ENCODE data around the gene IKBKE. TPM values are rescaled to one million over a fixed set of nuclear protein-coding genes. Genes with fewer than 3 reads are reported as not detected.

IKBKE gene
- total and polyA plus RNA-seq, 2 donors (not counting 3 experiments of a cell fraction or from before 2014, with no cell fraction given): 17.9 to 20.7 TPM

DNA sequence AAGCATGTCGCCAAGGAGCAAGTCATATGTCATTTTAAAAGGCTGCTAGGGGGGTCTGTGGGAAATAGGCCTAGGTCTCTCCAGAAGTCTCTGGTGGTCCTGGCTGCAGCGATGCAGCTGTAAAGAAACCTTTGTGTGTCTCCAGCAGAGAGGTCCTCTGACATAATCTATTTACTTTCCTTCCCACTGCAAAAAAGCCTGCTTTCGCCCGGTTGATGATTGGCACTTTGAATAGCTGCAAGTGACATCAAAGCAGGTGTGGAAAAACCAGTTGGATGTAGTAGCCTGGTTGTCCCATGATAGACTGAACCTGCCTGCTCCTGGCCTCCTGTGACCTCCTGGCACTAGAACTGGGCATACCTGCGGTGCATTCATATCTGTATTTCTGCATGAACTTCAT, 50.9 kb downstream of the IKBKE start:
- dilution Hi-C loops (cut with MboI; ENCODE audit: extremely low pct_ligation_motif_present, low sequenced_read_pairs): no loop called here
- no peak overlapping the region for H3K4me2 ChIP-seq (ENCODE audit: insufficient read depth, low read length)
- no peaks in the 10 kb centered on the region for H3K9me3 ChIP-seq (replicated peaks; ENCODE audit: control insufficient read depth, insufficient read depth, low read length)
- FAIRE-seq (no peak), DNase-seq (ENCODE audit: low read depth, low spot score) (no peak)
- H3K27ac ChIP-seq (ENCODE audit: insufficient read depth, low read depth, low read length): no peak overlapping the region
- TF ChIP-seq JUN (IDR thresholded peaks at IDR 0.05; ENCODE audit: borderline replicate concordance, insufficient read depth, insufficient read length, low read depth) (no peak), EZH2 (IDR thresholded peaks at IDR 0.05; ENCODE audit: borderline replicate concordance, low read depth, low read length, severe bottlenecking) (no peak), GATA2 (IDR thresholded peaks at IDR 0.05; ENCODE audit: insufficient read depth, insufficient read length, low read depth, low read length) (no peak), MYC (IDR thresholded peaks at IDR 0.05; ENCODE audit: low read depth, low read length) (no peak), POLR2AphosphoS5 (IDR thresholded peaks at IDR 0.05; ENCODE audit: insufficient read depth, low read depth, low read length) (no peak), POLR2A (IDR thresholded peaks at IDR 0.05; ENCODE audit: low read depth, low read length) (no peak), FOS (IDR thresholded peaks at IDR 0.05; ENCODE audit: borderline replicate concordance, insufficient read depth, low read length) (no peak)
- TF ChIP-seq, protein P1, sequence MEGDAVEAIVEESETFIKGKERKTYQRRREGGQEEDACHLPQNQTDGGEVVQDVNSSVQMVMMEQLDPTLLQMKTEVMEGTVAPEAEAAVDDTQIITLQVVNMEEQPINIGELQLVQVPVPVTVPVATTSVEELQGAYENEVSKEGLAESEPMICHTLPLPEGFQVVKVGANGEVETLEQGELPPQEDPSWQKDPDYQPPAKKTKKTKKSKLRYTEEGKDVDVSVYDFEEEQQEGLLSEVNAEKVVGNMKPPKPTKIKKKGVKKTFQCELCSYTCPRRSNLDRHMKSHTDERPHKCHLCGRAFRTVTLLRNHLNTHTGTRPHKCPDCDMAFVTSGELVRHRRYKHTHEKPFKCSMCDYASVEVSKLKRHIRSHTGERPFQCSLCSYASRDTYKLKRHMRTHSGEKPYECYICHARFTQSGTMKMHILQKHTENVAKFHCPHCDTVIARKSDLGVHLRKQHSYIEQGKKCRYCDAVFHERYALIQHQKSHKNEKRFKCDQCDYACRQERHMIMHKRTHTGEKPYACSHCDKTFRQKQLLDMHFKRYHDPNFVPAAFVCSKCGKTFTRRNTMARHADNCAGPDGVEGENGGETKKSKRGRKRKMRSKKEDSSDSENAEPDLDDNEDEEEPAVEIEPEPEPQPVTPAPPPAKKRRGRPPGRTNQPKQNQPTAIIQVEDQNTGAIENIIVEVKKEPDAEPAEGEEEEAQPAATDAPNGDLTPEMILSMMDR (IDR thresholded peaks at IDR 0.05; ENCODE audit: extremely low read depth in 1 of 2, insufficient read depth in 1 of 2, low read depth in 1 of 2, low read length in 2 of 2): no peak
- TF ChIP-seq, protein P2, sequence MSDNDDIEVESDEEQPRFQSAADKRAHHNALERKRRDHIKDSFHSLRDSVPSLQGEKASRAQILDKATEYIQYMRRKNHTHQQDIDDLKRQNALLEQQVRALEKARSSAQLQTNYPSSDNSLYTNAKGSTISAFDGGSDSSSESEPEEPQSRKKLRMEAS (IDR thresholded peaks at IDR 0.05; ENCODE audit: insufficient read depth, insufficient read length): no peak
- no peak overlapping the region for H3K9ac ChIP-seq (replicated peaks; ENCODE audit: extremely low read depth, insufficient read depth, low read length)
- BruUV-seq (replicated peaks): no TSS peak
- POLR2A ChIA-PET: interaction anchor here (0.6 kb wide), 1 partner anchor 14 kb away, joined by 5 read pairs; no protein-coding TSS in a partner anchor
- no peaks in the 10 kb centered on the region for H3K36me3 ChIP-seq (ENCODE audit: control insufficient read depth in 2 of 2, extremely low read depth in 1 of 2, insufficient read depth in 2 of 2, low read length in 2 of 2)
- H3K9me1 ChIP-seq (replicated peaks; ENCODE audit: control insufficient read depth, extremely low read depth, insufficient read depth, low read length): no peaks in the 10 kb centered on the region
- H3K4me1 ChIP-seq (ENCODE audit: control insufficient read depth, extremely low read depth, insufficient read depth, low read length): no peaks in the 10 kb centered on the region
- intact Hi-C loops (cut with micrococcal nuclease): no loop called here
- H3K79me2 ChIP-seq (ENCODE audit: control insufficient read depth, insufficient read depth, low read length): no peaks in the 10 kb centered on the region
- CTCF ChIA-PET: interaction anchor here (0.7 to 2.3 kb wide), 3 partner anchors 10 to 42 kb away, joined by 3 to 6 read pairs (median 6); no protein-coding TSS in a partner anchor
- no peaks in the 10 kb centered on the region for H4K20me1 ChIP-seq (replicated peaks; ENCODE audit: control insufficient read depth, extremely low read depth, insufficient read depth, low read length)
- H2AFZ ChIP-seq (ENCODE audit: low read depth, low read length): no peak overlapping the region
- no peak overlapping the region for H3K4me3 ChIP-seq (replicated peaks in 1 of 3; ENCODE audit: insufficient read depth in 1 of 3, low read depth in 1 of 3, low read length in 3 of 3)
- peaks cover 2 to 9% of the 10 kb centered on the region in 2 experiments for H3K27me3 ChIP-seq (ENCODE audit: control insufficient read depth in 2 of 2, insufficient read depth in 2 of 2, low read length in 2 of 2)

Measured in endothelial cell of umbilical vein (primary cell).